BLaER1 treated with 17β-estradiol and CSF1 and Interleukin-3, amounts not matched to agents 10 nM and 100 nM (cell line): ENCODE results near the gene MRAS.
A peak's percentile ranks its signal among the peaks of the same experiment; 100 is the strongest.
"Not testable (repeated sequence)": the region's sequence is repeated elsewhere in the genome, so short reads cannot be mapped to it uniquely, and the experiment has no call there.

Experiments used
- H3K27ac ChIP-seq, 11 experiments: shearing (Covaris generic); formaldehyde crosslinking; 2 replicates each; pipeline ENCODE4 v1.8.1; 2022
- H3K27me3 ChIP-seq, 11 experiments: shearing (Covaris generic); formaldehyde crosslinking; 2 replicates each; pipeline ENCODE4 v1.8.1; 2022
- H3K36me3 ChIP-seq, 11 experiments: shearing (Covaris generic); formaldehyde crosslinking; 2 replicates each; pipeline ENCODE4 v1.8.1; 2022
- H3K4me1 ChIP-seq, 10 experiments: shearing (Covaris generic); formaldehyde crosslinking; 2 replicates each; pipeline ENCODE4 v1.8.1; 2022
- H3K4me2 ChIP-seq, 11 experiments: shearing (Covaris generic); formaldehyde crosslinking; 2 replicates each; pipeline ENCODE4 v1.8.1; 2022
- H3K4me3 ChIP-seq, 10 experiments: shearing (Covaris generic); formaldehyde crosslinking; 2 replicates each; pipeline ENCODE4 v1.8.1; 2022
- H3K9ac ChIP-seq, 11 experiments: shearing (Covaris generic); formaldehyde crosslinking; 2 replicates each; pipeline ENCODE4 v1.8.1; 2022
- H3K9me3 ChIP-seq, 11 experiments: shearing (Covaris generic); formaldehyde crosslinking; replicated peaks in 1 of 11; 2 replicates each; pipeline ENCODE4 v1.8.1; 2022
- H4K20me1 ChIP-seq, 11 experiments: shearing (Covaris generic); formaldehyde crosslinking; 2 replicates each; pipeline ENCODE4 v1.8.1; 2022
- Cebpa-rat ChIP-seq, 11 experiments: shearing (Covaris generic); IDR thresholded peaks; 2 replicates each; pipeline ENCODE4 v1.8.1; 2022

The MRAS gene

DNA sequence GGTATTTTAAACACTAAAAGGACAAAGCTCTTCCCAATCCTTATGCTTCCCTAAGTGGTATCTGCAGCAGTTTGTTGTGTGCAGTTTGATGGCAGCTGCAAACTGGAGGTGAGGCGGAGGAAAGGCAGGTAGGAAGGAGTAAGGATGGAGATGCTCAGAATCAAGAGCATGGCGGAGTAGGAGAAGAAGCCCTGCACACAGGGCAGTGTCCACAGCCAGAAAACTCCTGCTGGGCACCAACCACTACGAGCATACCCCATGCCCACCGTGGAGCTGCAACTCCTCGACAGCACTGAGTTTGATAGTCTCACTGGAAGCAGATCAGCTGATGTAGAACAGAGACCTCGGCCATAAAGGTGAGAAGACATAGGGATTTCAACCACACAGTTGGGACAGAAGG is 55.7 kb downstream of the MRAS start:
- Histone ChIP-seq H3K27me3 (no peaks in the 10 kb centered on the region), H3K27ac (no peak overlapping the region), H3K4me2 (no peak overlapping the region), H4K20me1 (no peaks in the 10 kb centered on the region), H3K4me1 (peaks cover 0 to 21% (median 0%) of the 10 kb centered on the region in 10 experiments; a peak in 6 of 20 replicates), H3K4me3 (no peak overlapping the region), H3K36me3 (peaks cover 0 to 61% (median 0%) of the 10 kb centered on the region in 11 experiments; a peak in 4 of 22 replicates), H3K9me3 (no peaks in the 10 kb centered on the region), H3K9ac (no peak overlapping the region)
- no peak for TF ChIP-seq Cebpa-rat (IDR thresholded peaks at IDR 0.05)

GRCh38 chr3:138405001-138405400 is 56.6 kb downstream of the MRAS start:
- no peak overlapping the region for H3K27ac ChIP-seq
- no peaks in the 10 kb centered on the region for H4K20me1 ChIP-seq
- no peak for TF ChIP-seq Cebpa-rat (IDR thresholded peaks at IDR 0.05)
- no peak overlapping the region for H3K4me2 ChIP-seq
- no peak overlapping the region for H3K4me3 ChIP-seq
- H3K9me3 ChIP-seq, result no peaks in the 10 kb centered on the region
- peaks cover 0 to 52% (median 0%) of the 10 kb centered on the region in 11 experiments; a peak in 4 of 22 replicates for H3K36me3 ChIP-seq
- H3K27me3 ChIP-seq, result no peaks in the 10 kb centered on the region
- peaks cover 0 to 30% (median 0%) of the 10 kb centered on the region in 10 experiments; a peak in 8 of 20 replicates for H3K4me1 ChIP-seq
- H3K9ac ChIP-seq, result no peak overlapping the region

DNA sequence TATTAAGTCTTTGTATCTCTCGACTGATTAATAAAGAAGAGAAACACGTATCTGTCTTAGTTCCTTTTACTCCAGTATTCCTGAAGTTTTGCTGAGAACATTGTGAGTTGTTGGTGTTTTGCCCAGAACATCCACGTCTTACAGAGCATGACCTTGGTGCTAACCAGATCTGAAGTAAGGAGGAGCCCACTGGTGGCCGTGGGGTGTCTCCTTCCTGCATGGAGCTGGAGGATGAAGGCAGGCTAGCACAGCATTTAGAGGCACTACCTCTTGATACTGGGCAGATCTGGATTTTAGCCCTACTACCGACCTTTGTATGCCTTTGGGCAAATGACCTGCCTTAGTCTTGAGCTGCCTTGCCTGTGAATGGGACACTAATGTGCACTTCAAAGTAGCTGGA is 57.1 kb downstream of the MRAS start:
- Histone ChIP-seq H3K4me2 (no peak overlapping the region), H3K9me3 (no peaks in the 10 kb centered on the region), H3K36me3 (peaks cover 0 to 47% (median 0%) of the 10 kb centered on the region in 11 experiments; a peak in 4 of 22 replicates), H4K20me1 (no peaks in the 10 kb centered on the region), H3K27me3 (no peaks in the 10 kb centered on the region), H3K27ac (no peak overlapping the region), H3K4me3 (no peak overlapping the region), H3K4me1 (peaks cover 0 to 34% (median 4%) of the 10 kb centered on the region in 10 experiments; a peak in 9 of 20 replicates), H3K9ac (no peak overlapping the region)
- TF ChIP-seq Cebpa-rat (IDR thresholded peaks at IDR 0.05), result no peak

DNA sequence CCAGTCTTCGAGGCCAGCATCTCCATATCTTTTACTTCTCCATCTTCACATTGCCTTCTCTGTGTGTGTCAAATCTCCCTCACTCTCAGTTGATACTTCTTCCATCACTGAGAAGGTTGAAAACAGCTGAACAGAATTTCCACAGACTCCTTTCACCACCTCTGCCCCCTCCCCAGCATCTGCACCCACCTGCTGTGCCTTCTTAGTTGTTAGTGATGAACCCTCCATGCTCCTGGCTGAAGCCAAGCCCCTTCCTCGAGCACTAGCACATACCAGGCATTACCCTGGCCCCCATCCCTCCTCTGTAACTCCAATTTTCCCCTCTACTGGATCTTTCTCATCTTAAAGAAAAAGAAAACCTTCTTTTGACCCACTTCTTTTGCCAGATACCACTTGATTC is 58.2 kb downstream of the MRAS start:
- H3K9ac ChIP-seq, result no peak overlapping the region
- no peak overlapping the region for H3K27ac ChIP-seq
- peaks cover 0 to 36% (median 0%) of the 10 kb centered on the region in 11 experiments; a peak in 4 of 22 replicates for H3K36me3 ChIP-seq
- peaks cover 0 to 46% (median 11%) of the 10 kb centered on the region in 10 experiments; a peak in 13 of 20 replicates for H3K4me1 ChIP-seq
- H3K4me2 ChIP-seq, result no peak overlapping the region
- no peaks in the 10 kb centered on the region for H4K20me1 ChIP-seq
- no peak overlapping the region for H3K4me3 ChIP-seq
- H3K27me3 ChIP-seq, result no peaks in the 10 kb centered on the region
- no peak for TF ChIP-seq Cebpa-rat (IDR thresholded peaks at IDR 0.05)
- H3K9me3 ChIP-seq, result no peaks in the 10 kb centered on the region

- Histone ChIP-seq H3K9ac (no peak overlapping the region), H4K20me1 (no peaks in the 10 kb centered on the region), H3K27ac (no peak overlapping the region), H3K9me3 (no peaks in the 10 kb centered on the region), H3K36me3 (peaks cover 0 to 30% (median 0%) of the 10 kb centered on the region in 11 experiments; a peak in 4 of 22 replicates), H3K4me2 (peak overlapping the region in 2 of 11 experiments; percentile 88 to 91; a peak in 3 of 22 replicates), H3K4me3 (no peak overlapping the region), H3K4me1 (peaks cover 0 to 53% (median 11%) of the 10 kb centered on the region in 10 experiments; a peak in 13 of 20 replicates), H3K27me3 (no peaks in the 10 kb centered on the region)
- no peak for TF ChIP-seq Cebpa-rat (IDR thresholded peaks at IDR 0.05)
Observed at GRCh38 chr3:138407236-138407907, 59.0 kb downstream of the MRAS start.

DNA sequence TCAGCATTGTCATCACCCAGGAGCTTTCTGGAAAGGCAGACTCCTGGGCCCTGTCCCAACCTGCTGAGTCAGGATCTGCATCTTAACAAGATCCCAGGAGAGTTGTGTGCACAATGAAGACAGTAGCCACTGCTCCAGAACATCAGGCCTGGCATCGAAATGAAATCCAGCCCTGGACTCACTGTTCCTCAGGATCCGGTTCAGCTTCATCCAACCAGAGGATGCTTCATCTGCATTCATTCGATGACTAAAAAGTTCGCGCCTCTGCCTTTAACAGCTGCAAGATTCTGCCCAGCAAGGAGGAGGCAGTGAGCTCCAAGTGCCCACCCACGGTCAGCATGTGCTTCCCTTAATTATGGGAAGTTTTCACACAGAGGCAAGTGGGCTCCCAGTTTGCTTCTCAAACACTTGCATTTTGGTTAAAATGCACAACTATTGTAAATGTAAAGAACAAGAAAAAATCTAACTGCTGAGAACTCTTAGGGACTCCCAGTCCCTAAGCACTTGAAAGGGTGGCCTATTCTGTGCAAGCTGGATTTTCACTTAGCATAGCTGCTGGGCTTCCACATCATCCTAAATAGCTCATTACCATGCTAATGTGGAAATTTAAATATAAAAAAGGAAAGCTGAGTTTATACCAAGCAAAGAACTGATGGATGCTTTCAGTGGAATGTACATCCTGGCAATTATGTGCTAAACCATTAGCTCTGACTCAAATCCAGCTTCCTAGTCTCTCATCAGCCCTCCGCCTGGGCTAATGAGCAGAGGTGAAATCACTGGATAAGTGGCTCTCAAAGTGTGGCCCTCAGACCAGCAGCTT is 60.6 kb downstream of the MRAS start:
- H3K27ac ChIP-seq, result peak overlapping the region in 2 of 11 experiments; percentile 67 to 89; a peak in 3 of 22 replicates
- H4K20me1 ChIP-seq, result no peaks in the 10 kb centered on the region
- H3K4me2 ChIP-seq, result peak overlapping the region in 3 of 11 experiments; percentile 81 to 91 (median 88); a peak in 6 of 22 replicates
- H3K4me1 ChIP-seq, result peaks cover 0 to 69% (median 16%) of the 10 kb centered on the region in 10 experiments; a peak in 13 of 20 replicates
- no peak overlapping the region for H3K9ac ChIP-seq
- H3K4me3 ChIP-seq, result no peak overlapping the region
- H3K27me3 ChIP-seq, result no peaks in the 10 kb centered on the region
- no peak for TF ChIP-seq Cebpa-rat (IDR thresholded peaks at IDR 0.05)
- H3K9me3 ChIP-seq, result no peaks in the 10 kb centered on the region
- H3K36me3 ChIP-seq, result peaks cover 0 to 14% (median 0%) of the 10 kb centered on the region in 11 experiments; a peak in 4 of 22 replicates

- Histone ChIP-seq H3K4me1 (peaks cover 0 to 95% (median 16%) of the 10 kb centered on the region in 10 experiments; a peak in 13 of 20 replicates), H3K4me2 (peak overlapping the region in 5 of 11 experiments; percentile 58 to 91 (median 81); a peak in 11 of 22 replicates), H4K20me1 (no peaks in the 10 kb centered on the region), H3K27ac (peak overlapping the region in 6 of 11 experiments; percentile 53 to 89 (median 79); a peak in 13 of 22 replicates), H3K9me3 (no peaks in the 10 kb centered on the region), H3K9ac (peak overlapping the region in 5 of 11 experiments; percentile 26 to 74 (median 63); a peak in 8 of 22 replicates), H3K36me3 (no peaks in the 10 kb centered on the region), H3K27me3 (no peaks in the 10 kb centered on the region), H3K4me3 (peak overlapping the region in 1 of 10 experiments; percentile 13; a peak in 1 of 20 replicates)
- no peak for TF ChIP-seq Cebpa-rat (IDR thresholded peaks at IDR 0.05)
Observed at GRCh38 chr3:138412821-138413551, 64.6 kb downstream of the MRAS start.

- peak overlapping the region in 2 of 11 experiments; percentile 66 to 74; a peak in 4 of 22 replicates for H3K4me2 ChIP-seq
- H3K27ac ChIP-seq, H3K4me3 ChIP-seq, H3K36me3 ChIP-seq, H3K9ac ChIP-seq, H4K20me1 ChIP-seq, H3K27me3 ChIP-seq: not testable (repeated sequence)
- peaks cover 6 to 20% (median 13%) of the 10 kb centered on the region in 11 experiments; a peak in 19 of 22 replicates for H3K9me3 ChIP-seq
- peaks cover 0 to 63% (median 6%) of the 10 kb centered on the region in 10 experiments; a peak in 10 of 20 replicates for H3K4me1 ChIP-seq
Observed at GRCh38 chr3:138416236-138416635, 67.9 kb downstream of the MRAS start.
